ENCODE data around the gene CLEC4G. TPM values are rescaled to one million over a fixed set of nuclear protein-coding genes. Genes with fewer than 3 reads are reported as not detected.

Gene CLEC4G
- total and polyA plus RNA-seq, 9 of the 15 experiments (the other 6 are each of a cell fraction or from before 2014, with no cell fraction given): not detected

DNA sequence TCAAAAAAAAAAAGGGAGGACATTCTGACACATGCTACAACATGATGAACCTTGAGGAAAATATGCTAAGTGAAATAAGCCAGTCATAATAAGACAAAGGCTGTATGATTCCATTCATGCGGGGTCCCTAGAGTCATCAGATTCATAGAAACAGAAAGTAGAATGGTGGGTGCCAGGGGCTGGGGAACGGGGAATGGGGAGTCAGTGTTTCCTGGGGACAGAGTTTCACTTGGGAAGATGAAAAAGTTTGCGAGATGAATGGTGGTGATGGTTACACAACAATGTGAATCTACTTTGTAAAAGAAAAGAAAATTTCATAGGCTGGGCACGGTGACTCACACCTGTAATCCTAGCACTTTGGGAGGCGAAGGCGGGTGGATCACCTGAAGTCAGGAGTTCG is 6.1 kb upstream of the CLEC4G start:
- CTCF ChIA-PET (ENCODE audit: low intra/inter-chr PET ratio): no interaction called here
- H4K20me1 ChIP-seq (replicated peaks; ENCODE audit: control insufficient read depth, insufficient read depth, low read length): no peaks in the 10 kb centered on the region
- POLR2A ChIA-PET: no interaction called here
- H3K27ac ChIP-seq (ENCODE audit: extremely low read depth, low read depth, low read length): no peak overlapping the region
- no peak for ATAC-seq
- no peak for DNase-seq (ENCODE audit: extremely low read depth in 1 of 4, low spot score in 3 of 4)
- no peak for FAIRE-seq
- no peaks in the 10 kb centered on the region for H3K36me3 ChIP-seq (ENCODE audit: control insufficient read depth, insufficient read depth, low read length)
- no TSS peak for BruUV-seq (replicated peaks)
- H3K9ac ChIP-seq (ENCODE audit: insufficient read depth in 1 of 2, low read depth in 2 of 2, low read length in 2 of 2): no peak overlapping the region
- H3K9me3 ChIP-seq (replicated peaks; ENCODE audit: control insufficient read depth, insufficient read depth, low read depth, low read length): 0 out of 2 replicates have a peak, but pooled peaks cover 3% of the 10 kb centered on the region
- H3K4me3 ChIP-seq: no peak overlapping the region
- H3K9me1 ChIP-seq (ENCODE audit: control insufficient read depth, insufficient read depth, low read length): no peaks in the 10 kb centered on the region
- intact Hi-C loops (cut with micrococcal nuclease): no loop called here
- no peak overlapping the region for H3K4me2 ChIP-seq (ENCODE audit: insufficient read depth, low read length)
- H3K4me1 ChIP-seq (replicated peaks in 1 of 2; ENCODE audit: control insufficient read depth in 2 of 2, insufficient read depth in 2 of 2, low read length in 2 of 2): peaks cover 0 to 2% of the 10 kb centered on the region in 2 experiments; a peak in 3 of 5 replicates
- H3K27me3 ChIP-seq (ENCODE audit: control insufficient read depth in 2 of 2, insufficient read depth in 2 of 2, low read length in 2 of 2): peaks cover 6 to 14% of the 10 kb centered on the region in 2 experiments; a peak in 4 of 5 replicates
- WGBS (ENCODE audit: insufficient coverage, low coverage, missing lambda C conversion rate): 0% methylated on average over 7 of the region's 7 CpGs
- in situ Hi-C loops (cut with MboI): no loop called here
- no peaks in the 10 kb centered on the region for H3K79me2 ChIP-seq (ENCODE audit: control insufficient read depth, insufficient read depth, low read length)
- no peak overlapping the region for H2AFZ ChIP-seq (ENCODE audit: low read depth, low read length)
- no peak for TF ChIP-seq POLR3G (IDR thresholded peaks at IDR 0.05; ENCODE audit: extremely low read depth, insufficient read length, insufficient replicate concordance)
- no peak for TF ChIP-seq GATAD2A (IDR thresholded peaks at IDR 0.05)
- no peak for TF ChIP-seq ZBED1 (IDR thresholded peaks at IDR 0.05)
- TF ChIP-seq RFX7 (CRISPR knock-in tag; IDR thresholded peaks at IDR 0.05): no peak
- no peak for TF ChIP-seq SRSF9 (IDR thresholded peaks at IDR 0.05; ENCODE audit: borderline replicate concordance, low read depth, low read length)
- TF ChIP-seq ZNF589 (CRISPR knock-in tag; IDR thresholded peaks at IDR 0.05; ENCODE audit: low read depth): no peak
- no peak for TF ChIP-seq ZNF57 (CRISPR knock-in tag; IDR thresholded peaks at IDR 0.05)
- TF ChIP-seq HMG20B (CRISPR knock-in tag; IDR thresholded peaks at IDR 0.05): no peak
- no peak for TF ChIP-seq NCOR1 (IDR thresholded peaks at IDR 0.05)
- TF ChIP-seq SREBF1 (IDR thresholded peaks at IDR 0.05; ENCODE audit: borderline replicate concordance, low read depth, low read length): no peak
- TF ChIP-seq, protein P1, sequence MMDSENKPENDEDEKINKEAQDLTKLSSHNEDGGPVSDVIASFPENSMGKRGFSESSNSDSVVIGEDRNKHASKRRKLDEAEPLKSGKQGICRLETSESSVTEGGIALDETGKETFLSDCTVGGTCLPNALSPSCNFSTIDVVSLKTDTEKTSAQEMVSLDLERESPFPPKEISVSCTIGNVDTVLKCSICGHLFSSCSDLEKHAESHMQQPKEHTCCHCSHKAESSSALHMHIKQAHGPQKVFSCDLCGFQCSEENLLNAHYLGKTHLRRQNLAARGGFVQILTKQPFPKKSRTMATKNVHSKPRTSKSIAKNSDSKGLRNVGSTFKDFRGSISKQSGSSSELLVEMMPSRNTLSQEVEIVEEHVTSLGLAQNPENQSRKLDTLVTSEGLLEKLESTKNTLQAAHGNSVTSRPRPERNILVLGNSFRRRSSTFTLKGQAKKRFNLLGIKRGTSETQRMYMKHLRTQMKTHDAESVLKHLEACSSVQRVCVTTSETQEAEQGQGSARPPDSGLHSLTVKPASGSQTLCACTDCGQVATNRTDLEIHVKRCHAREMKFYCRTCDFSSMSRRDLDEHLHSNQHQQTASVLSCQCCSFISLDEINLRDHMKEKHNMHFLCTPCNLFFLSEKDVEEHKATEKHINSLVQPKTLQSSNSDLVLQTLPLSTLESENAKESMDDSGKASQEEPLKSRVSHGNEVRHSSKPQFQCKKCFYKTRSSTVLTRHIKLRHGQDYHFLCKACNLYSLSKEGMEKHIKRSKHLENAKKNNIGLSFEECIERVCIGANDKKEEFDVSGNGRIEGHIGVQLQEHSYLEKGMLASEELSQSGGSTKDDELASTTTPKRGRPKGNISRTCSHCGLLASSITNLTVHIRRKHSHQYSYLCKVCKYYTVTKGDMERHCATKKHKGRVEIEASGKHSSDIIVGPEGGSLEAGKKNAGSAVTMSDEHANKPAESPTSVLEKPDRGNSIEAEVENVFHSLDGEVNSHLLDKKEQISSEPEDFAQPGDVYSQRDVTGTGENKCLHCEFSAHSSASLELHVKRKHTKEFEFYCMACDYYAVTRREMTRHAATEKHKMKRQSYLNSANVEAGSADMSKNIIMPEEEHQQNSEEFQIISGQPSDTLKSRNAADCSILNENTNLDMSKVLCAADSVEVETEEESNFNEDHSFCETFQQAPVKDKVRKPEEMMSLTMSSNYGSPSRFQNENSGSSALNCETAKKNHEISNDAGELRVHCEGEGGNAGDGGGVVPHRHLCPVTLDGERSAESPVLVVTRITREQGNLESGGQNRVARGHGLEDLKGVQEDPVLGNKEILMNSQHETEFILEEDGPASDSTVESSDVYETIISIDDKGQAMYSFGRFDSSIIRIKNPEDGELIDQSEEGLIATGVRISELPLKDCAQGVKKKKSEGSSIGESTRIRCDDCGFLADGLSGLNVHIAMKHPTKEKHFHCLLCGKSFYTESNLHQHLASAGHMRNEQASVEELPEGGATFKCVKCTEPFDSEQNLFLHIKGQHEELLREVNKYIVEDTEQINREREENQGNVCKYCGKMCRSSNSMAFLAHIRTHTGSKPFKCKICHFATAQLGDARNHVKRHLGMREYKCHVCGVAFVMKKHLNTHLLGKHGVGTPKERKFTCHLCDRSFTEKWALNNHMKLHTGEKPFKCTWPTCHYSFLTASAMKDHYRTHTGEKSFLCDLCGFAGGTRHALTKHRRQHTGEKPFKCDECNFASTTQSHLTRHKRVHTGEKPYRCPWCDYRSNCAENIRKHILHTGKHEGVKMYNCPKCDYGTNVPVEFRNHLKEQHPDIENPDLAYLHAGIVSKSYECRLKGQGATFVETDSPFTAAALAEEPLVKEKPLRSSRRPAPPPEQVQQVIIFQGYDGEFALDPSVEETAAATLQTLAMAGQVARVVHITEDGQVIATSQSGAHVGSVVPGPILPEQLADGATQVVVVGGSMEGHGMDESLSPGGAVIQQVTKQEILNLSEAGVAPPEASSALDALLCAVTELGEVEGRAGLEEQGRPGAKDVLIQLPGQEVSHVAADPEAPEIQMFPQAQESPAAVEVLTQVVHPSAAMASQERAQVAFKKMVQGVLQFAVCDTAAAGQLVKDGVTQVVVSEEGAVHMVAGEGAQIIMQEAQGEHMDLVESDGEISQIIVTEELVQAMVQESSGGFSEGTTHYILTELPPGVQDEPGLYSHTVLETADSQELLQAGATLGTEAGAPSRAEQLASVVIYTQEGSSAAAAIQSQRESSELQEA (IDR thresholded peaks at IDR 0.05; ENCODE audit: low read depth): no peak
- TF ChIP-seq, protein P2, sequence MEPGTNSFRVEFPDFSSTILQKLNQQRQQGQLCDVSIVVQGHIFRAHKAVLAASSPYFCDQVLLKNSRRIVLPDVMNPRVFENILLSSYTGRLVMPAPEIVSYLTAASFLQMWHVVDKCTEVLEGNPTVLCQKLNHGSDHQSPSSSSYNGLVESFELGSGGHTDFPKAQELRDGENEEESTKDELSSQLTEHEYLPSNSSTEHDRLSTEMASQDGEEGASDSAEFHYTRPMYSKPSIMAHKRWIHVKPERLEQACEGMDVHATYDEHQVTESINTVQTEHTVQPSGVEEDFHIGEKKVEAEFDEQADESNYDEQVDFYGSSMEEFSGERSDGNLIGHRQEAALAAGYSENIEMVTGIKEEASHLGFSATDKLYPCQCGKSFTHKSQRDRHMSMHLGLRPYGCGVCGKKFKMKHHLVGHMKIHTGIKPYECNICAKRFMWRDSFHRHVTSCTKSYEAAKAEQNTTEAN (CRISPR knock-in tag; IDR thresholded peaks at IDR 0.05): no peak
- TF ChIP-seq ATF1 (CRISPR knock-in tag; IDR thresholded peaks at IDR 0.05): no peak
- TF ChIP-seq ATF1 (tag; IDR thresholded peaks at IDR 0.05): no peak
- no peak for TF ChIP-seq BRD4 (IDR thresholded peaks at IDR 0.05)
